OCI-LY1 (cell line): Measurements from ENCODE around the gene SLC36A2.

ENCODE experiments used
- H2AFZ ChIP-seq: fragments of 200-600 bp; sonication (generic), shearing (Covaris generic); 2 replicates; pipeline ENCODE4 v1.6.0; 2014; ENCODE audit warnings: antibody characterized with exemption, mild to moderate bottlenecking, low read length
- H3F3A ChIP-seq: fragments of 200-600 bp; sonication (generic), shearing (Covaris generic); 2 replicates; pipeline ENCODE4 v1.6.0; 2014; ENCODE audit warnings: mild to moderate bottlenecking, antibody characterized with exemption, low read length, moderate library complexity; ENCODE audit not compliant: insufficient read depth
- H3K27ac ChIP-seq: fragments of 200-600 bp; sonication (generic); 2 replicates; pipeline ENCODE4 v1.5.1; 2014; ENCODE audit warnings: low read length, mixed run types, mild to moderate bottlenecking, low read depth; ENCODE audit not compliant: poor library complexity, severe bottlenecking
- H3K27me3 ChIP-seq: fragments of 200-600 bp; sonication (generic); 2 replicates; pipeline ENCODE4 v1.6.0; 2014; ENCODE audit warnings: antibody characterized with exemption, mild to moderate bottlenecking, low read length, moderate library complexity; ENCODE audit not compliant: insufficient read depth
- H3K36me3 ChIP-seq: fragments of 200-600 bp; sonication (generic); 2 replicates; pipeline ENCODE4 v1.6.1; 2014; ENCODE audit warnings: mild to moderate bottlenecking, antibody characterized with exemption, low read length, moderate library complexity, mixed read lengths; ENCODE audit not compliant: insufficient read depth
- H3K4me1 ChIP-seq: fragments of 200-600 bp; sonication (generic); 2 replicates; pipeline ENCODE4 v1.5.1; 2014; ENCODE audit warnings: mild to moderate bottlenecking, low read length, moderate library complexity; ENCODE audit not compliant: insufficient read depth, severe bottlenecking
- H3K4me2 ChIP-seq: fragments of 200-600 bp; sonication (generic), shearing (Covaris generic); 2 replicates; pipeline ENCODE4 v1.6.1; 2014; ENCODE audit warnings: low read length
- H3K4me3 ChIP-seq: fragments of 200-600 bp; sonication (generic); 2 replicates; pipeline ENCODE4 v1.5.1; 2014; ENCODE audit warnings: low read length, low read depth, mild to moderate bottlenecking, mixed read lengths; ENCODE audit not compliant: poor library complexity, severe bottlenecking
- H3K79me2 ChIP-seq: fragments of 200-600 bp; shearing (Covaris generic); 2 replicates; pipeline ENCODE4 v1.6.1; 2016; ENCODE audit warnings: mixed run types, low read length, mixed read lengths; ENCODE audit not compliant: insufficient read depth
- H3K9ac ChIP-seq: fragments of 200-600 bp; sonication (generic), shearing (Covaris generic); 2 replicates; pipeline ENCODE4 v1.6.1; 2014; ENCODE audit warnings: mild to moderate bottlenecking, low read length, mixed read lengths
- H3K9me2 ChIP-seq: fragments of 200-600 bp; sonication (generic), shearing (Covaris generic); 2 replicates; pipeline ENCODE4 v1.6.1; 2014; ENCODE audit warnings: low read depth, mild to moderate bottlenecking, low read length, mixed read lengths
- H3K9me3 ChIP-seq: fragments of 200-600 bp; shearing (Covaris generic); 2 replicates; pipeline ENCODE4 v1.6.1; 2014; ENCODE audit warnings: low read length, mixed read lengths
- H4K20me1 ChIP-seq: fragments of 200-600 bp; sonication (generic), shearing (Covaris generic); 2 replicates; pipeline ENCODE4 v1.6.0; 2016; ENCODE audit warnings: mild to moderate bottlenecking, low read length; ENCODE audit not compliant: insufficient read depth
- CTCF ChIP-seq: fragments of 200-600 bp; sonication (generic), shearing (Covaris generic); IDR thresholded peaks from 2 replicates; pipeline ENCODE4 v1.5.1; 2017; ENCODE audit warnings: mild to moderate bottlenecking, antibody characterized with exemption, low read length, moderate library complexity, mixed read lengths
- EZH2 ChIP-seq: fragments of 200-600 bp; sonication (generic), shearing (Covaris generic); IDR thresholded peaks from 2 replicates; pipeline ENCODE4 v1.8.0; 2017; ENCODE audit warnings: borderline replicate concordance, mixed run types, mild to moderate bottlenecking, antibody characterized with exemption, low read length, moderate library complexity, mixed read lengths

SLC36A2 gene

GRCh38 chr5:151340004-151340403 is 7.4 kb downstream of the SLC36A2 start:
- no peaks in the 10 kb centered on the region for H3K9me2 ChIP-seq
- H3K27me3 ChIP-seq: peaks cover 17% of the 10 kb centered on the region; the same call in 1 of the 2 replicates
- H3F3A ChIP-seq: no peaks in the 10 kb centered on the region
- no peaks in the 10 kb centered on the region for H3K9me3 ChIP-seq
- no peaks in the 10 kb centered on the region for H3K36me3 ChIP-seq
- H3K4me3 ChIP-seq: no peak overlapping the region
- H3K9ac ChIP-seq: no peak overlapping the region
- H2AFZ ChIP-seq: no peak overlapping the region
- no peak for TF ChIP-seq EZH2
- no peak for TF ChIP-seq CTCF
- no peak overlapping the region for H3K4me2 ChIP-seq
- H3K4me1 ChIP-seq: no peaks in the 10 kb centered on the region
- no peak overlapping the region for H3K27ac ChIP-seq
- no peaks in the 10 kb centered on the region for H4K20me1 ChIP-seq
- no peaks in the 10 kb centered on the region for H3K79me2 ChIP-seq

GRCh38 chr5:151338734-151339133 is 8.6 kb downstream of the SLC36A2 start:
- Histone ChIP-seq H3K36me3 (no peaks in the 10 kb centered on the region), H3K27me3 (0 out of 2 replicates have a peak, but pooled peaks cover 12% of the 10 kb centered on the region), H3K9ac (no peak overlapping the region), H3F3A (no peaks in the 10 kb centered on the region), H3K4me1 (no peaks in the 10 kb centered on the region), H2AFZ (no peak overlapping the region), H3K4me2 (no peak overlapping the region), H3K27ac (no peak overlapping the region), H4K20me1 (no peaks in the 10 kb centered on the region), H3K9me3 (no peaks in the 10 kb centered on the region), H3K79me2 (no peaks in the 10 kb centered on the region), H3K9me2 (no peaks in the 10 kb centered on the region), H3K4me3 (no peak overlapping the region)
- TF ChIP-seq EZH2: no peak
- TF ChIP-seq CTCF: no peak

- Histone ChIP-seq H3K4me1 (no peaks in the 10 kb centered on the region), H3K9me3 (no peaks in the 10 kb centered on the region), H3F3A (no peaks in the 10 kb centered on the region), H3K79me2 (no peaks in the 10 kb centered on the region), H3K36me3 (no peaks in the 10 kb centered on the region), H4K20me1 (no peaks in the 10 kb centered on the region), H3K27ac (no peak overlapping the region), H3K4me2 (no peak overlapping the region), H3K9me2 (no peaks in the 10 kb centered on the region), H3K27me3 (no peaks in the 10 kb centered on the region), H2AFZ (no peak overlapping the region), H3K4me3 (no peak overlapping the region), H3K9ac (no peak overlapping the region)
- TF ChIP-seq CTCF (no peak), EZH2 (no peak)
Measured at GRCh38 chr5:151332857-151333256, 14.5 kb downstream of the SLC36A2 start.
